IMR-90 (cell line): ENCODE measurements around the gene DYNLT5. TPM values are rescaled to one million over a fixed set of nuclear protein-coding genes. Genes with fewer than 3 reads are reported as not detected.
"Not testable (repeated sequence)": the region's sequence is repeated elsewhere in the genome, so short reads cannot be mapped to it uniquely, and the experiment has no call there.

Experiments used
- ATAC-seq: fragments of 200-7000 bp; cut with Tn5 transposase; 2 replicates; pipeline ENCODE4 v1.9.1; 2020; ENCODE audit warnings: low read depth, mild to moderate bottlenecking, moderate library complexity
- BruUV-seq: library from RNA; stranded (reverse); fragments of 400-500 nt; replicated peaks from 2 replicates; lab custom pipeline; 2021; lab: Mats Ljungman, UMichigan
- CTCF ChIA-PET: fragments of 300-600 bp; formaldehyde crosslinking; extraction: SDS; loops from one replicate; lab custom pipeline; 2021; ENCODE audit warnings: antibody characterized with exemption; lab: Yijun Ruan, JAX
- POLR2A ChIA-PET: fragments of 300-600 bp; sonication (Branson Sonifier 250); formaldehyde crosslinking; loops from one replicate; lab custom pipeline; 2022; ENCODE audit warnings: antibody characterized with exemption; ENCODE audit not compliant: unreplicated experiment; lab: Charles Lee
- DNase-seq: peaks from one replicate; pipeline ENCODE4 v3.0.0; 2013
- H2AFZ ChIP-seq: replicated peaks from 2 replicates; pipeline ENCODE3; 2013; ENCODE audit warnings: low read length, mild to moderate bottlenecking; ENCODE audit not compliant: poor library complexity
- H2AK5ac ChIP-seq: 2 replicates; pipeline ENCODE4 v1.6.1; 2013; ENCODE audit warnings: low read depth, low read length, inconsistent platforms
- H2AK9ac ChIP-seq: replicated peaks from 2 replicates; pipeline ENCODE3; 2013; ENCODE audit warnings: mild to moderate bottlenecking, low read depth, low read length, moderate library complexity; ENCODE audit not compliant: poor library complexity
- H2BK120ac ChIP-seq: 2 replicates; pipeline ENCODE4 v1.6.1; 2013; ENCODE audit warnings: low read depth, low read length, inconsistent platforms
- H2BK15ac ChIP-seq: 3 replicates; pipeline ENCODE4 v1.6.1; 2013; ENCODE audit warnings: low read depth, low read length, inconsistent platforms
- H2BK20ac ChIP-seq: 2 replicates; pipeline ENCODE4 v1.6.1; 2013; ENCODE audit warnings: low read depth, mild to moderate bottlenecking, inconsistent platforms, low read length, moderate library complexity
- H2BK5ac ChIP-seq: 2 replicates; pipeline ENCODE4 v1.6.1; 2013; ENCODE audit warnings: mild to moderate bottlenecking, low read depth, low read length, inconsistent platforms; ENCODE audit not compliant: poor library complexity, severe bottlenecking
- H3K14ac ChIP-seq: replicated peaks from 2 replicates; pipeline ENCODE4 v1.6.1; 2013; ENCODE audit warnings: low read depth, low read length, inconsistent platforms
- H3K18ac ChIP-seq: 2 replicates; pipeline ENCODE4 v1.6.1; 2013; ENCODE audit warnings: low read depth, low read length, control low read depth
- H3K23ac ChIP-seq: 2 replicates; pipeline ENCODE4 v1.6.1; 2013; ENCODE audit warnings: low read depth, low read length, inconsistent platforms
- H3K27ac ChIP-seq: 2 replicates; pipeline ENCODE4 v1.5.1; 2013; ENCODE audit warnings: mild to moderate bottlenecking, control low read depth, low read length; ENCODE audit not compliant: insufficient read depth
- H3K27me3 ChIP-seq: 2 replicates; pipeline ENCODE4 v1.6.1; 2013; ENCODE audit warnings: low read length; ENCODE audit not compliant: control insufficient read depth, insufficient read depth
- H3K36me3 ChIP-seq: 2 replicates; pipeline ENCODE4 v1.6.1; 2013; ENCODE audit warnings: low read length, mixed read lengths; ENCODE audit not compliant: control insufficient read depth, insufficient read depth
- H3K4ac ChIP-seq: 2 replicates; pipeline ENCODE4 v1.6.1; 2013; ENCODE audit warnings: low read depth, low read length, inconsistent platforms
- H3K4me1 ChIP-seq: 2 replicates; pipeline ENCODE4 v1.6.1; 2013; ENCODE audit warnings: low read length, mixed read lengths; ENCODE audit not compliant: control insufficient read depth, insufficient read depth
- H3K4me2 ChIP-seq: 2 replicates; pipeline ENCODE4 v1.6.1; 2013; ENCODE audit warnings: low read depth, mild to moderate bottlenecking, control low read depth, low read length, moderate library complexity
- H3K4me3 ChIP-seq: 2 replicates; pipeline ENCODE4 v1.5.1; 2013; ENCODE audit warnings: low read depth, mild to moderate bottlenecking, control low read depth, low read length, moderate library complexity; ENCODE audit not compliant: insufficient read depth
- H3K56ac ChIP-seq: 2 replicates; pipeline ENCODE4 v1.6.1; 2013; ENCODE audit warnings: low read length, inconsistent platforms; ENCODE audit not compliant: insufficient read depth; ENCODE audit errors: extremely low read depth
- H3K79me1 ChIP-seq, 2 experiments: 2 replicates each; pipeline ENCODE4 v1.6.1; 2013; ENCODE audit warnings: low read length in 2 of 2, inconsistent platforms in 1 of 2, low read depth in 1 of 2
- H3K9ac ChIP-seq: 2 replicates; pipeline ENCODE4 v1.6.1; 2013; ENCODE audit warnings: low read depth, low read length, control low read depth
- H3K9me1 ChIP-seq: 2 replicates; pipeline ENCODE4 v1.6.1; 2013; ENCODE audit warnings: low read length, inconsistent platforms; ENCODE audit not compliant: insufficient read depth
- H3K9me3 ChIP-seq: 2 replicates; pipeline ENCODE4 v1.6.1; 2013; ENCODE audit warnings: low read length; ENCODE audit not compliant: control insufficient read depth, insufficient read depth
- H4K20me1 ChIP-seq: 2 replicates; pipeline ENCODE4 v1.6.1; 2013; ENCODE audit warnings: low read length, inconsistent platforms; ENCODE audit not compliant: insufficient read depth
- H4K5ac ChIP-seq: 2 replicates; pipeline ENCODE4 v1.6.1; 2013; ENCODE audit warnings: mild to moderate bottlenecking, low read depth, low read length, control low read depth
- H4K8ac ChIP-seq, 2 experiments: 2 replicates each; pipeline ENCODE4 v1.6.1; 2013; ENCODE audit warnings: low read depth in 2 of 2, low read length in 2 of 2, control low read depth in 1 of 2, inconsistent platforms in 1 of 2
- H4K91ac ChIP-seq: 2 replicates; pipeline ENCODE4 v1.6.1; 2013; ENCODE audit warnings: low read depth, low read length, inconsistent platforms; ENCODE audit not compliant: insufficient read depth
- WGBS, 2 experiments: methylation state at CpG; one replicate each; pipeline versions ENCODE4 v1.1.5 to v1.1.7; 2013; ENCODE audit warnings: missing lambda C conversion rate in 2 of 2; ENCODE audit not compliant: insufficient read length in 1 of 2; ENCODE audit errors: extremely low coverage in 2 of 2; 5-methylcytosine and 5-hydroxymethylcytosine counted together
- dilution Hi-C: fragments of 300-500 bp; cut with HindIII; formaldehyde crosslinking; loops from one replicate; pipeline ENCODE4 v1.14.3; 2018; ENCODE audit warnings: low sequenced_read_pairs; ENCODE audit not compliant: unreplicated experiment
- in situ Hi-C: fragments of 300-500 bp; cut with MboI; formaldehyde crosslinking; loops from 3 replicates; pipeline ENCODE4 v1.14.3; 2019; ENCODE audit warnings: low sequenced_read_pairs, inconsistent platforms, mixed read lengths
- intact Hi-C: fragments of 100-400 bp; cut with micrococcal nuclease; formaldehyde crosslinking; loops from 2 replicates; pipeline ENCODE4 v1.10.0; 2022
- polyA plus RNA-seq, 3 experiments: library from polyadenylated mRNA; depleted of rRNA; stranded (reverse); fragments of >200 nt; gene quantifications; 2 replicates each; pipeline ENCODE4 v1.2.3, GENCODE V29; 2012; ENCODE audit warnings: low replicate concordance in 1 of 3
- total RNA-seq: library from RNA; depleted of rRNA; stranded (reverse); fragments of >200 nt; gene quantifications from 2 replicates; pipeline ENCODE4 v1.2.3, GENCODE V29; 2012

The DYNLT5 gene
- total and polyA plus RNA-seq, 2 of the 4 experiments (the other 2 are of a cell fraction): 0.12 to 0.18 TPM

- H3K4me2 ChIP-seq, H3K23ac ChIP-seq, H2AFZ ChIP-seq, H3K56ac ChIP-seq, H2AK5ac ChIP-seq, H3K36me3 ChIP-seq, POLR2A ChIA-PET, H3K9ac ChIP-seq, H2BK20ac ChIP-seq, H3K14ac ChIP-seq, dilution Hi-C loops, H3K27me3 ChIP-seq, H2BK15ac ChIP-seq, H2BK5ac ChIP-seq, DNase-seq, H3K4me3 ChIP-seq, H2BK120ac ChIP-seq, H4K91ac ChIP-seq, H4K8ac ChIP-seq, H3K27ac ChIP-seq, H3K4me1 ChIP-seq, BruUV-seq, H2AK9ac ChIP-seq, in situ Hi-C loops, intact Hi-C loops, H3K79me1 ChIP-seq, H3K18ac ChIP-seq, H3K4ac ChIP-seq, H3K9me3 ChIP-seq, H4K5ac ChIP-seq, CTCF ChIA-PET, H3K9me1 ChIP-seq, H4K20me1 ChIP-seq, ATAC-seq: not testable (repeated sequence)
- WGBS, 2 experiments: no CpG with 5 or more reads among the region's 2 CpGs
Observed at GRCh38 chr1:66785800-66786199, 33.5 kb downstream of the DYNLT5 start.
